IMR-90 (cell line): Measurements from ENCODE around the gene SMLR1.

Experiments used
- FOS ChIP-seq: fragments of 150-350 bp; IDR thresholded peaks from 2 replicates; pipeline ENCODE4 v1.6.1; 2016; ENCODE audit warnings: low read depth, low read length
- MAFK ChIP-seq: IDR thresholded peaks from 2 replicates; pipeline ENCODE4 v1.6.1; 2012; ENCODE audit warnings: low read depth, low read length, improper control_type of control experiment
- MAZ ChIP-seq: IDR thresholded peaks from 2 replicates; pipeline ENCODE4 v1.6.1; 2012; ENCODE audit warnings: low read depth, mild to moderate bottlenecking, low read length, improper control_type of control experiment, moderate library complexity, borderline replicate concordance
- MXI1 ChIP-seq: IDR thresholded peaks from 2 replicates; pipeline ENCODE4 v1.6.1; 2012; ENCODE audit warnings: low read depth, mild to moderate bottlenecking, low read length, moderate library complexity, borderline replicate concordance
- POLR2A ChIP-seq: IDR thresholded peaks from 2 replicates; pipeline ENCODE4 v1.6.1; 2012; ENCODE audit warnings: mild to moderate bottlenecking, low read depth, low read length
- RCOR1 ChIP-seq: IDR thresholded peaks from 2 replicates; pipeline ENCODE4 v1.6.1; 2012; ENCODE audit warnings: mild to moderate bottlenecking, low read length, improper control_type of control experiment; ENCODE audit not compliant: insufficient replicate concordance
- RFX5 ChIP-seq: IDR thresholded peaks from 2 replicates; pipeline ENCODE4 v1.8.0; 2012; ENCODE audit warnings: low read depth, mild to moderate bottlenecking, low read length, moderate library complexity
- SMC3 ChIP-seq: fragments of 150-350 bp; IDR thresholded peaks from 2 replicates; pipeline ENCODE4 v1.6.1; 2016; ENCODE audit warnings: low read depth, mild to moderate bottlenecking, antibody characterized with exemption, low read length, moderate library complexity
- USF2 ChIP-seq: fragments of 150-350 bp; IDR thresholded peaks from 2 replicates; pipeline ENCODE4 v1.6.1; 2017; ENCODE audit warnings: mild to moderate bottlenecking, antibody characterized with exemption, low read length, low read depth
- TF ChIP-seq, protein P1 (sequence below): conservative IDR thresholded peaks from 2 replicates; pipeline ENCODE4 v1.5.1; 2012; ENCODE audit warnings: mild to moderate bottlenecking, low read depth, low read length, improper control_type of control experiment

- TF ChIP-seq, protein P1, sequence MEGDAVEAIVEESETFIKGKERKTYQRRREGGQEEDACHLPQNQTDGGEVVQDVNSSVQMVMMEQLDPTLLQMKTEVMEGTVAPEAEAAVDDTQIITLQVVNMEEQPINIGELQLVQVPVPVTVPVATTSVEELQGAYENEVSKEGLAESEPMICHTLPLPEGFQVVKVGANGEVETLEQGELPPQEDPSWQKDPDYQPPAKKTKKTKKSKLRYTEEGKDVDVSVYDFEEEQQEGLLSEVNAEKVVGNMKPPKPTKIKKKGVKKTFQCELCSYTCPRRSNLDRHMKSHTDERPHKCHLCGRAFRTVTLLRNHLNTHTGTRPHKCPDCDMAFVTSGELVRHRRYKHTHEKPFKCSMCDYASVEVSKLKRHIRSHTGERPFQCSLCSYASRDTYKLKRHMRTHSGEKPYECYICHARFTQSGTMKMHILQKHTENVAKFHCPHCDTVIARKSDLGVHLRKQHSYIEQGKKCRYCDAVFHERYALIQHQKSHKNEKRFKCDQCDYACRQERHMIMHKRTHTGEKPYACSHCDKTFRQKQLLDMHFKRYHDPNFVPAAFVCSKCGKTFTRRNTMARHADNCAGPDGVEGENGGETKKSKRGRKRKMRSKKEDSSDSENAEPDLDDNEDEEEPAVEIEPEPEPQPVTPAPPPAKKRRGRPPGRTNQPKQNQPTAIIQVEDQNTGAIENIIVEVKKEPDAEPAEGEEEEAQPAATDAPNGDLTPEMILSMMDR = no peak
- TF ChIP-seq RFX5 (no peak), RCOR1 (no peak), FOS (no peak), POLR2A (no peak), MXI1 (no peak), SMC3 (no peak), MAFK (no peak), USF2 (no peak), MAZ (no peak)
Measured at GRCh38 chr6:130848945-130849344, 21.7 kb downstream of the SMLR1 start.
